ENCODE results near the gene CNOT6L. TPM values are rescaled to one million over a fixed set of nuclear protein-coding genes. Genes with fewer than 3 reads are reported as not detected.

The CNOT6L gene
- total and polyA plus RNA-seq, 2 donors from 2014 or later, result 5.8 to 73.3 TPM

- Histone ChIP-seq H3K27ac (ENCODE audit: low read depth in 2 of 2, low read length in 2 of 2) (peak overlapping the region; percentile 97 to 99), H3K36me3 (ENCODE audit: control insufficient read depth in 2 of 3, insufficient read depth in 3 of 3, low read length in 3 of 3) (no peaks in the 10 kb centered on the region), H3K9ac (ENCODE audit: low read length in 3 of 3) (peak overlapping the region; percentile 63 to 99 (median 79)), H3K9me3 (ENCODE audit: control insufficient read depth in 2 of 3, insufficient read depth in 1 of 3, low read length in 3 of 3) (no peaks in the 10 kb centered on the region), H3K4me1 (ENCODE audit: control insufficient read depth in 2 of 3, insufficient read depth in 2 of 3, low read depth in 1 of 3, low read length in 3 of 3) (peaks cover 0 to 16% (median 3%) of the 10 kb centered on the region in 3 donors), H3K27me3 (ENCODE audit: control insufficient read depth, insufficient read depth, low read length) (no peaks in the 10 kb centered on the region), H3K4me3 (ENCODE audit: low read length in 3 of 3) (peak overlapping the region; percentile 83 to 97 (median 88))
- DNase-seq (peak; percentile 79 to 95 (median 91)), FAIRE-seq (no peak)
- intact Hi-C loops (cut with DNase I), result no loop called here
- peak; percentile 30 for TF ChIP-seq CTCF (IDR thresholded peaks at IDR 0.05; ENCODE audit: borderline replicate concordance, extremely low read depth, insufficient read depth)
Measured at GRCh38 chr4:77818073-77818601, 1.0 kb downstream of the CNOT6L start.

- H3K4me3 ChIP-seq (ENCODE audit: low read length in 3 of 3), result peak overlapping the region; percentile 83 to 97 (median 88)
- intact Hi-C loops (cut with DNase I), result no loop called here
- H3K4me1 ChIP-seq (ENCODE audit: control insufficient read depth in 2 of 3, insufficient read depth in 2 of 3, low read depth in 1 of 3, low read length in 3 of 3), result peaks cover 0 to 16% (median 3%) of the 10 kb centered on the region in 3 donors
- DNase-seq, result peak in 2 of 5 donors; percentile 51 to 56
- peak overlapping the region; percentile 63 to 99 (median 79) for H3K9ac ChIP-seq (ENCODE audit: low read length in 3 of 3)
- H3K36me3 ChIP-seq (ENCODE audit: control insufficient read depth in 2 of 3, insufficient read depth in 3 of 3, low read length in 3 of 3), result no peaks in the 10 kb centered on the region
- peak; percentile 25 for FAIRE-seq
- TF ChIP-seq CTCF (IDR thresholded peaks at IDR 0.05; ENCODE audit: borderline replicate concordance, extremely low read depth, insufficient read depth), result no peak
- no peaks in the 10 kb centered on the region for H3K9me3 ChIP-seq (ENCODE audit: control insufficient read depth in 2 of 3, insufficient read depth in 1 of 3, low read length in 3 of 3)
- H3K27me3 ChIP-seq (ENCODE audit: control insufficient read depth, insufficient read depth, low read length), result no peaks in the 10 kb centered on the region
- peak overlapping the region; percentile 97 to 99 for H3K27ac ChIP-seq (ENCODE audit: low read depth in 2 of 2, low read length in 2 of 2)
Measured at GRCh38 chr4:77817304-77818072, 1.7 kb downstream of the CNOT6L start.

- H3K27me3 ChIP-seq (ENCODE audit: control insufficient read depth, insufficient read depth, low read length), result no peaks in the 10 kb centered on the region
Measured at GRCh38 chr4:77816546-77816945, 2.6 kb downstream of the CNOT6L start.

More at GRCh38 chr4:77816546-77816945, 2.6 kb downstream of the CNOT6L start:
- no peak overlapping the region for H3K4me3 ChIP-seq (ENCODE audit: low read length in 3 of 3)
- FAIRE-seq (no peak), DNase-seq (no peak)
- no peaks in the 10 kb centered on the region for H3K36me3 ChIP-seq (ENCODE audit: control insufficient read depth in 2 of 3, insufficient read depth in 3 of 3, low read length in 3 of 3)
- H3K9ac ChIP-seq (ENCODE audit: low read length in 3 of 3), result peak overlapping the region in 1 of 3 donors; percentile 28
- intact Hi-C loops (cut with DNase I), result no loop called here
- no peaks in the 10 kb centered on the region for H3K9me3 ChIP-seq (ENCODE audit: control insufficient read depth in 2 of 3, insufficient read depth in 1 of 3, low read length in 3 of 3)
- H3K27ac ChIP-seq (ENCODE audit: low read depth in 2 of 2, low read length in 2 of 2), result no peak overlapping the region
- peaks cover 0 to 15% (median 3%) of the 10 kb centered on the region in 3 donors for H3K4me1 ChIP-seq (ENCODE audit: control insufficient read depth in 2 of 3, insufficient read depth in 2 of 3, low read depth in 1 of 3, low read length in 3 of 3)
- TF ChIP-seq CTCF (IDR thresholded peaks at IDR 0.05; ENCODE audit: borderline replicate concordance, extremely low read depth, insufficient read depth), result no peak
